Adrenal gland (tissue), 5 donors: ENCODE data around the gene ECSCR.

Source experiments
- CTCF ChIP-seq, 6 experiments: fragments of 450-650 bp in 4 of 6; fragments of 200-600 bp in 2 of 6; sonication (generic) in 1 of 6; IDR thresholded peaks; 1 replicate in 5 of 6; 2 replicates in 1 of 6; pipeline versions ENCODE4 v1.5.1 to v1.8.0; 2016 to 2021; ENCODE audit warnings: antibody characterized with exemption in 6 of 6, mild to moderate bottlenecking in 2 of 6, moderate library complexity in 1 of 6
- POLR2A ChIP-seq, 2 donors: fragments of 450-650 bp; IDR thresholded peaks; one replicate each; pipeline ENCODE4 v1.6.1; 2017; ENCODE audit warnings: antibody characterized with exemption in 2 of 2, mild to moderate bottlenecking in 2 of 2, moderate library complexity in 1 of 2
- donor health status: DM: no; HTN: no; CAD: no.

GRCh38 chr5:139474890-139475791 lies 12.6 kb upstream of the ECSCR start:
- no peak for TF ChIP-seq CTCF (IDR thresholded peaks at IDR 0.05)
- no peak for TF ChIP-seq POLR2A (IDR thresholded peaks at IDR 0.05)
